Gastrocnemius medialis (tissue), 4 donors: ENCODE results near the gene WNT7B. TPM values are rescaled to one million over a fixed set of nuclear protein-coding genes. Genes with fewer than 3 reads are reported as not detected.

Experiments
- ATAC-seq, 2 donors: fragments of 150-250 bp; one replicate each; pipeline ENCODE4 v1.9.1; 2016
- DNase-seq, 2 donors: peaks; one replicate each; pipeline ENCODE4 v3.0.0-alpha.2; 2019
- H3K27ac ChIP-seq, 4 donors: fragments of 200-600 bp; sonication (generic); 1 replicate in 1 of 4; 2 replicates in 3 of 4; pipeline ENCODE4 v1.5.1; 2016 to 2018; ENCODE audit warnings: mild to moderate bottlenecking in 2 of 4, moderate library complexity in 1 of 4
- H3K27me3 ChIP-seq, 3 donors: fragments of 200-600 bp; sonication (generic) in 2 of 3; 1 replicate in 1 of 3; 2 replicates in 2 of 3; pipeline versions ENCODE4 v1.5.1 to v1.6.0; 2016 to 2019; ENCODE audit warnings: mild to moderate bottlenecking in 1 of 3, moderate library complexity in 1 of 3
- H3K36me3 ChIP-seq, 2 donors: fragments of 200-600 bp; sonication (generic) in 1 of 2; one replicate each; pipeline ENCODE4 v1.5.1; 2017 to 2018
- H3K4me1 ChIP-seq, 2 donors: fragments of 200-600 bp; sonication (generic) in 1 of 2; one replicate each; pipeline ENCODE4 v1.5.1; 2016 to 2017; ENCODE audit warnings: mild to moderate bottlenecking in 2 of 2
- H3K4me3 ChIP-seq, 4 donors: fragments of 200-600 bp; sonication (generic) in 3 of 4; 1 replicate in 1 of 4; 2 replicates in 3 of 4; pipeline ENCODE4 v1.5.1; 2016 to 2019; ENCODE audit warnings: mild to moderate bottlenecking in 2 of 4
- H3K9me3 ChIP-seq, 3 donors: fragments of 200-600 bp; sonication (generic) in 2 of 3; 1 replicate in 1 of 3; 2 replicates in 2 of 3; pipeline ENCODE4 v1.5.1; 2016 to 2019
- CTCF ChIP-seq, 5 experiments: fragments of 450-650 bp in 3 of 5; fragments of 200-600 bp in 2 of 5; sonication (generic) in 2 of 5; IDR thresholded peaks in 4 of 5; conservative IDR thresholded peaks in 1 of 5; 1 replicate in 4 of 5; 2 replicates in 1 of 5; pipeline ENCODE4 v1.5.1; 2016 to 2019; ENCODE audit warnings: antibody characterized with exemption in 5 of 5, mild to moderate bottlenecking in 3 of 5, moderate library complexity in 3 of 5
- POLR2A ChIP-seq, 2 donors: fragments of 450-650 bp; IDR thresholded peaks; one replicate each; pipeline ENCODE4 v1.6.1; 2017; ENCODE audit warnings: antibody characterized with exemption in 2 of 2, mild to moderate bottlenecking in 2 of 2, moderate library complexity in 2 of 2
- in situ Hi-C, 4 donors: fragments of 200-750 bp; cut with MboI; loops; one replicate each; pipeline versions ENCODE4 v1.15.0 to v1.8.0; 2017; ENCODE audit warnings: low sequenced_read_pairs in 4 of 4
- intact Hi-C: fragments of 100-400 bp; cut with DNase I; formaldehyde crosslinking; loops from one replicate; pipeline ENCODE4 v1.15.1; 2023; ENCODE audit warnings: low total_unique reads
- total RNA-seq, 4 donors: library from RNA; depleted of rRNA; stranded (reverse); fragments of >200 nt; gene quantifications; one replicate each; pipeline versions ENCODE4 v1.1.0 to v1.2.3, GENCODE V29; 2016

WNT7B gene
- total RNA-seq, 4 donors from 2014 or later: not detected

- TF ChIP-seq POLR2A (IDR thresholded peaks at IDR 0.05): no peak
- no peak for TF ChIP-seq CTCF (IDR thresholded peaks at IDR 0.05 in 4 of 5, conservative IDR thresholded peaks at IDR 0.05 in 1 of 5)
- H3K4me3 ChIP-seq: no peak overlapping the region
- peaks cover 13 to 18% (median 16%) of the 10 kb centered on the region in 3 donors for H3K27me3 ChIP-seq
- H3K36me3 ChIP-seq: no peaks in the 10 kb centered on the region
- ATAC-seq: no peak
- intact Hi-C loops: no loop called here
- no peak for DNase-seq
- no peak overlapping the region for H3K27ac ChIP-seq
- in situ Hi-C loops: no loop called here
- H3K4me1 ChIP-seq: peaks cover 0 to 5% of the 10 kb centered on the region in 2 donors
- H3K9me3 ChIP-seq: no peaks in the 10 kb centered on the region
Observed at GRCh38 chr22:45904236-45904635, 72.7 kb downstream of the WNT7B start.

- Histone ChIP-seq H3K27me3 (peaks cover 13 to 18% (median 16%) of the 10 kb centered on the region in 3 donors), H3K27ac (no peak overlapping the region), H3K9me3 (no peaks in the 10 kb centered on the region), H3K4me1 (peaks cover 0 to 5% of the 10 kb centered on the region in 2 donors), H3K4me3 (no peak overlapping the region), H3K36me3 (no peaks in the 10 kb centered on the region)
- no peak for DNase-seq
- no peak for ATAC-seq
- intact Hi-C loops (no loop called here), in situ Hi-C loops (no loop called here)
- no peak for TF ChIP-seq POLR2A (IDR thresholded peaks at IDR 0.05)
- TF ChIP-seq CTCF (IDR thresholded peaks at IDR 0.05 in 4 of 5, conservative IDR thresholded peaks at IDR 0.05 in 1 of 5): no peak
Observed at GRCh38 chr22:45903355-45904135, 73.4 kb downstream of the WNT7B start.

GRCh38 chr22:45897736-45898135 lies 79.2 kb downstream of the WNT7B start:
- DNase-seq (no peak), ATAC-seq (no peak)
- TF ChIP-seq POLR2A (IDR thresholded peaks at IDR 0.05): no peak
- TF ChIP-seq CTCF (IDR thresholded peaks at IDR 0.05 in 4 of 5, conservative IDR thresholded peaks at IDR 0.05 in 1 of 5): no peak
- Histone ChIP-seq H3K36me3 (no peaks in the 10 kb centered on the region), H3K27ac (no peak overlapping the region), H3K4me3 (no peak overlapping the region), H3K4me1 (no peaks in the 10 kb centered on the region), H3K9me3 (no peaks in the 10 kb centered on the region), H3K27me3 (peaks cover 1 to 5% (median 2%) of the 10 kb centered on the region in 3 donors)
- intact Hi-C loops (no loop called here), in situ Hi-C loops (no loop called here)

- no peaks in the 10 kb centered on the region for H3K9me3 ChIP-seq
- DNase-seq: no peak
- H3K4me1 ChIP-seq: no peaks in the 10 kb centered on the region
- TF ChIP-seq POLR2A (IDR thresholded peaks at IDR 0.05): no peak
- TF ChIP-seq CTCF (IDR thresholded peaks at IDR 0.05 in 4 of 5, conservative IDR thresholded peaks at IDR 0.05 in 1 of 5): no peak
- H3K27ac ChIP-seq: no peak overlapping the region
- intact Hi-C loops (no loop called here), in situ Hi-C loops (no loop called here)
- no peak for ATAC-seq
- peaks cover 5 to 8% (median 5%) of the 10 kb centered on the region in 3 donors for H3K27me3 ChIP-seq
- no peaks in the 10 kb centered on the region for H3K36me3 ChIP-seq
- no peak overlapping the region for H3K4me3 ChIP-seq
Observed at GRCh38 chr22:45896964-45897538, 79.9 kb downstream of the WNT7B start.
